NCI-H128 (cell line): ENCODE results near the gene ADAM20.
"Not testable (repeated sequence)": the region's sequence is repeated elsewhere in the genome, so short reads cannot be mapped to it uniquely, and the experiment has no call there.

Experiments
- DNase-seq: peaks from one replicate; lab custom pipeline; 2025; ENCODE audit not compliant: unreplicated experiment; lab: John Stamatoyannopoulos, UW

ADAM20 gene

DNA sequence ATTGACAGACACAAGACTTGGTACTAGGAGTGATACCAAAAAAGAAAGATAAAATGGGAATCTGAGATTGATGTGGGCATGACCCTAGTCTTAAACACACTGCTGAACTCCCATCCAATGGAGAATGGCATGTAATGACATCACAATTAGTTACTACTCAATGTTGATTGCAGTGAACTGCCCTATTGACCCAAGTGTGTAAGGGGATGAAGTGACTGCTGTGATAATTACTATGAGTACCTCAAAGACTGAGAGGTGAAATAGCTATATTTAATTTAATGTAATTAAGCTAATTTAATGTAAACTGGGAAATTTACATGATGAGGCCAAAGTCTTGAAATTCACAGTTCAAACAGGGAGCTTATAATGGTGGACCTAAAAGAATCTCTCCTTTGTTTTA lies at the start of gene ADAM20:
Gene ADAM20 (minus strand): TSS at position 101 of the 400 bp plus-strand sequence. CDS start 10,247 bp downstream, outside the sequence.
- no peak for DNase-seq

DNA sequence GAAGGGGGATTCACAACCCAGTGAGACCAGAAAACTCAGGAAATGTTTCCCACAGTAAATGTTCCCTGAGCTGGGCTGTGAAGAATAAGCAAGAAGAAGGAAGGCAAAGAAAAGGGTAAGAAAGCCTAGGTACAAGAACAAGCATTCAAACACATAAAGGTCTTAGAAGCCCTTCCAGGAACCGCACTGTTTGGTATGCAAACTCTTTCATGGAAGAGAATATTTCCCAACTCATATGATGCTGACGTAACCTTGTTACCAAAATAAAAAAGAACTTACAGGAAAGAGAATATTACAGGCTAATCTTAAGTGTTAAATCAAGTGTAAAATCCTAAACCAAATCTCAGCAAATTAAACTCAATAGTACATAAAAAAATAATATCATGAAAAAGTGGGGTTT lies 42.1 kb upstream of the ADAM20 start:
- no peak for DNase-seq

DNA sequence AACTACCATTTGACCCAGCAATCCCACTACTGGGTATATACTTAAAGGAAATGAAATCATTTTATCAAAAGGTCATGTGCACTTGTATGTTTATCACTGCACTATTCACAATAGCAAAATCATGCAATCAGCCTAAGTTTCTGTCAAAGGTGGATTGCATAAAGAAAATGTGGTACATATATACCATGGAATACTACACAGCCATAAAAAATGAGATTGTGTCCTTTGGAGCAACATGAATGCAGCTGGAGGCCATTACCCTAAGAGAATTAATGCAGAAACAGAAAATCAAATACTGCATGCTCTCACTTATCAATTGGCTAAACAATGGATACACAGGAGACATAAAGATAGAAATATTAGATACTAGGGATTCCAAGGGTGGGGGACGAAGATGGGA lies 38.2 kb upstream of the ADAM20 start:
- DNase-seq, result no peak

DNA sequence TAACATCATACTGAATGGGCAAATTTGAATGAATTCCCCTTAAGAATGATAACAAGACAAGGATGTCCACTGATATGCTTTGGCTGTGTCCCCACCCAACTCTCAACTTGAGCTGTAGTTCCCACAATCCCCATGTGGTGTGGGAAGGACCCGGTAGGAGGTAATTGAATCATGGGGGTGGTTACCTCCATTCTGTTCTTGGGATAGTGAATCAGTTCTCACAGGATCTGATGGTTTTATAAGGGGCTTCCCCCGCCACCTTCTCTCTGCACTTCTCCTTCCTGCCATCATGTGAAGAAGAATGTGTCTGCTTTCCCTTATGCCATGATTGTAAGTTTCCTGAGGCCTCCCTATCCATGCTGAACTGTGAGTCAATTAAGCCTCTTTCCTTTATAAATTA lies 36.3 kb upstream of the ADAM20 start:
- no peak for DNase-seq

DNA sequence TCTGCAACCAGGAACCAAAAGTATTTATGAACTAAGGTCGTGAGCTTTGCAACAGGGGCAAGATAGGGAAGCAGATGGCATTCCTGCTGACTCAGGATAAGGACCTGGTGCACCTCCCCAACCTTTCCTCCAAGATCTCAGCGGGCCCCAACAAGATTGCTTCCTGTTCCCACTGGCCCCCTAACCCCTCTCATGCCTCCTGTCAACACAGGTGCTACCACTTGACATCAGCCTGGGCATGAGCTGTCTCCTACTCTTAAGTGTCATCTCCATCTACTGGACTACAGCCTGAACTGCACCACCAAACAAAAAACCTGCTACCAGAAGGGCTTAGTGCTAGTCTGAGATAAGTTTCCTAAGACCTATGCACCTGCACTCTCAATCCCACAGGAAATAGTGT lies 33.0 kb upstream of the ADAM20 start:
- no peak for DNase-seq

DNA sequence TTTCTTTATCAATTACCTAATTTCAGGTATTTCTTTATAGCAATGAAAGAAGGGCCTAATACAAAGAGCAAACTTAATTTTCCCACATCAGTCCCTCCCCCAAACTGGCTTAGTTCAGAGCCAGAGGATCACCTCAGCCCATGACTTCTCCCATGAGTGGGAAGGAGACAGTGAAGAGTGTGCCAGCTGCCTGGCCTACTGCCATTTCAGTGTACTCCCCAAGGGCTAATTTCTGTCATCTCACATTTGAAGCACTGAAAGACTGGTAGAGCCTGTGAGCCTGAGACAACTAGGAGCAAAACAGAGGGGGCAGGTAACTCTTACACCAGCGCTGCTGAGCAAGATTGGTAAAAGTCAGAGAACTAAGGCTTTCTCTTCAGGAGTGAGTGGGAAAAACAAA lies 29.1 kb upstream of the ADAM20 start:
- no peak for DNase-seq

DNA sequence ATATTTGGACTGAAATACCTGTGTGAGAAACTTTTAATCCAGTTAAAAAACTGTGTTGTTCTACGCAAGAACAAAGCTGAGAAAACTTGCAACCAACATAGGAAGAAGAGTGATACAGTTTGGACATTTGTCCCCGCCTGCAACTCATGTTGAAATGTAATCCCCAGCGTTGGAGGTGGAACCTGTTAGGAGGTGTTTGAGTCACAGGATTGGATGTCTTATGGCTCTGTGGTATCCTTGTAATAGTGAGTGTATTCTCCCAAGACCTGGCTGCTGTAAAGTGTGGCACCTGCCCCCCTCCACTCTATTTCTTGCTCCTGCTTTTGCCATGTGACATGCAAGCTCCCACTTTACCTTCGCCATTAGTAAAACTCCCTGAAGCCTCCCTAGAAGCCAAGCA lies 28.6 kb upstream of the ADAM20 start:
- no peak for DNase-seq

DNA sequence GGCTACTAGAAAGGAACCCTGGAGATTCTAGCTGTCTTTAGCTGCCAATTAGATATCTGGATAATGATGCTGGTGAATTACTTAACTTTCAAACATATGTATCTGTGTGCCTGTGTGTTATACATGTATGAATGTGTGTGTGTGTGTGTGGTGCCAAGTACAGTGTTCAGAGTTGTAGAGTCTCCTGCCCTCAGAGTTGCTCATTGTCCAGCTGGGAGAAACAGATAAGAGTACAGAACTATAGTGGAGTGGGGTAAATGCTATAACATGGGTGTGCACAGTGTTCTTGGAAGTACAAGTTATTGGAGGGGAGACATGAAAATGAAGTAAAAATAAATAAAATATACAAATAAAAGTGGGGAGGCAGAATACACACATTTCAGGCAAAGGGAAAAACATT lies 23.6 kb upstream of the ADAM20 start:
- no peak for DNase-seq

DNA sequence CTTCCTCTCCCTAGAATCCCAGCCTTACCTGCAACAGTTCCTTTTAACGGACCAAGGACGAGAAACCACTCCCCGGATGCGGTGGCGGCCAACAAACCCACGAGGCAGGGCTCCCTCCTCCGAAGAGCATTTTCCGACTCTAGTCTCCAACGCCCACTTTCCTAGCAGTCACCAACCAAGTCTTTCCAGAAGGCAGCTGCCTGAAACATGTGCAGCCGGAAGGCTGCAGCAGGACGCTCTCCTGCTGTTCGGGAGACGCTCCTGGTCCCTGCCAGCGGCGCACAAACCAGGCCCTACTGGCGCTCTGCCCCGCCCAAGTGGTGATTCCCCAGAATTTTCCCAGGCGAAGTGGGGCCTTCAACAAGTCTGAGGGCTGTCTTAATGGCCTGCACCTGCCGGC lies 21.1 kb upstream of the ADAM20 start:
- DNase-seq, result no peak

DNA sequence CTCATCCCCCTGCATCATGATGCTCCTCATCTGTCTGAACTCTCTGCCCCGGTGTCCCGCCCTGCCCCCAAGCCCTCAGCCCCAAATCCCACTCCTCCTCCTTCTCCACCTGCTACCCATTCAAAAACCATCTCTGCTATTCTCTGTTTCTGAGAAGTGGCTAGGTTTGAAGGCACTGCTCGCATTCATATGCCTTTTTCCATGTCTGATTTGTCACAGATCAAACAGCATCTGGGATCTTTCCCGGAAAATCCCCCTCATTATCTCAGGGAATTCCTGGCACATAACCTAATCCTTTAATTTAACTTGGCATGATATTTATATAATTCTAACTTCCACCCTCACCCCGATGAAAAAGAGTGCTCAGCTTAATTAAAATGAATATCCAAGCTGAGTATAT lies 3.3 kb upstream of the ADAM20 start:
- DNase-seq, result no peak

DNA sequence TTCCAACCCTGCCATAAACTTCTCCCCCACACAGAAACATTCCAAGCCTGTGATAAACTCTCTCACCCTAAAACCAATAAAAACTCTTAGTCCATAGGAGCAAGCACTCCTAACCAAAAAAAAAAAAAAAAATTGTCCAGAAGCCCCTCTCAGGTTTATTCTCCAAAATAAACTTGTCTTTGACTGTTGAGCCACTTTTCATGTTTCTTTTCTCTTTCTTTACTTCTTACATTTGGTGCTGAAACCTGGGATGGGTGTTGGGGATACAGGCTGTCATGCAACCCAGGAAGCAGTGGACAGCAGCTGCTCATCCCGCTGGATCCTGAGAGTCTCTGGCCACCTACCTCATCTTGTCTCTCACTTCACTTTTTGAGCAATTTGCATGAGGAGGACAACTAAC lies 2.0 kb upstream of the ADAM20 start:
- DNase-seq, result no peak

DNA sequence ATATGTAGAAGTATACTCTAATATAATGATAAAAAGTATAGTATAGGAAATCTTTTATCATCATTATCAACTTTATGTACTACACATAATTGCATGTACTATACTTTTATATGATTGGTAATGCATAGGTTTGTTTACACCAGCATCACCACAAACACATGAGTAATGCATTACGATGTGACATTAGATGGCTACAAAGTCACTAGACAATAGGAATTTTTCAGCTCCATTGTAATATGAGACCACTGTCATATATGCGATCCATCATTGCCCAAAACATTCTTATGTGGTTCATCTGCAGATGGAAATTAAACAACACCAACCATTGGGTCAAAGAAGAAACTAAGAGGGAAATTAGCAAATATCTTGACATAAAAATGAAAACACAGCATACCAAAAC lies 4.4 kb downstream of the ADAM20 start:
- DNase-seq, result no peak

DNA sequence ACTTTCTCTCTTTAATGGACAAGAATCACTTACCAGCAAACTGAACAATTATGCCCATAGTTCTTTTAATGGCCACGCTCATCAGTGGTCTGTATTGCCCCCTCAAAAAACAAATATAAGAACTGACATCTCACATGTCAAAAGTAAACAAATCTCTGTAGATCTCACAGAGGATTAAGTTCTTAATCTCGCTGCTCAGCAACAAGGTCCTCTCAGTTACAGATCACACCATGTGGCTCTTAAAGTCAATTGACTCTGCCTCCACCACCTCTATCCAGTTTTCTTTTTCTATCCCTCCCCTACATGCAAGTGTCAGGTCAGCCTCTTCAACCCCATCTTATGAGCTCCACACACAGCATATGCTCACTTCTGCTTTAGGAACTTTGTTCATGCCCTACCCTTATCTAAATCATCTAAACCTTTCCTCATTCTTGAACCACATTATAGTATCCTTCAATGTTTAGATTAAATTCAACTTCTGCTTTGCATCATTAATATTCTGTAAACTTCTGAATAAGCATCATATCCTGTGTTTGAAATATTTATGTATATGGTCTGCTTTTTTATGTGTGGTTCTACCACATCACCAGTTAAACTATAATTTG lies 7.2 kb downstream of the ADAM20 start:
- no peak for DNase-seq

DNA sequence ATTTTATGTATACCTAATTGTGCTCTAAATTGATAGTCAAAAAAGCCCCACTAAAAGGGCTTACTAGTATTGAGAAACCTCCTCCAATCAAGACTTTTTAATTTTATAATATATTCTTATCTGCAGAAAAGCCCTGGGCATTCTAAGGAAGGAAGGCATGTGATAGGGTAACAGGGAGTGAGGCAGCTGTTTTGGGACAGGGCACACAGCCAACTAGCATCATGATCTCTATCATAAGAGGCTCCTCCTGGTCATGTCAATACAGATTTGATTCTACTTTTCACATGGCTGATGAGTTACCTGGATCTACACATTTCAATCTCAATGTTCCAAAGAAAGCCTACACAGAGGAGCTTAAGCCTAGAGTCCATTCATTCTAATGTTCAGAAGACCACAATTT lies 9.1 kb downstream of the ADAM20 start:
- no peak for DNase-seq

DNA sequence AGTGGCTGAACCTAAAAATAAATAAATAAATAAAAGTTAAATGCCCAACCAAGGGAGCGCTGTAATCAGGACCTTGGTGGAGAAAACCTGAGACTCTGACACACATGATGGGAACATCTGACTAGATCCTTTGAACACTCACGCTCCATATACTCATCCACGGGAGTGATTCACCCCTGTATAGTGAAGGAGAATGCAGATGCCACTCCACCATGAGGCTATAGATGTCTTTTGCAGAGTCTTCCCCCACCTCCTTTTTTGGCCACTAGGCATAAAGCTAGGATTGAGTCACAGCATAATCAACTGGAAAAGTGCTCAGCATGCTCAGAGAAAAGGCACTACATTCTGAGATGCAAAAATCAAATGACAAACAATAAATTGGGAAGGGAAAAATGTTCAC lies 19.0 kb downstream of the ADAM20 start:
- no peak for DNase-seq

DNA sequence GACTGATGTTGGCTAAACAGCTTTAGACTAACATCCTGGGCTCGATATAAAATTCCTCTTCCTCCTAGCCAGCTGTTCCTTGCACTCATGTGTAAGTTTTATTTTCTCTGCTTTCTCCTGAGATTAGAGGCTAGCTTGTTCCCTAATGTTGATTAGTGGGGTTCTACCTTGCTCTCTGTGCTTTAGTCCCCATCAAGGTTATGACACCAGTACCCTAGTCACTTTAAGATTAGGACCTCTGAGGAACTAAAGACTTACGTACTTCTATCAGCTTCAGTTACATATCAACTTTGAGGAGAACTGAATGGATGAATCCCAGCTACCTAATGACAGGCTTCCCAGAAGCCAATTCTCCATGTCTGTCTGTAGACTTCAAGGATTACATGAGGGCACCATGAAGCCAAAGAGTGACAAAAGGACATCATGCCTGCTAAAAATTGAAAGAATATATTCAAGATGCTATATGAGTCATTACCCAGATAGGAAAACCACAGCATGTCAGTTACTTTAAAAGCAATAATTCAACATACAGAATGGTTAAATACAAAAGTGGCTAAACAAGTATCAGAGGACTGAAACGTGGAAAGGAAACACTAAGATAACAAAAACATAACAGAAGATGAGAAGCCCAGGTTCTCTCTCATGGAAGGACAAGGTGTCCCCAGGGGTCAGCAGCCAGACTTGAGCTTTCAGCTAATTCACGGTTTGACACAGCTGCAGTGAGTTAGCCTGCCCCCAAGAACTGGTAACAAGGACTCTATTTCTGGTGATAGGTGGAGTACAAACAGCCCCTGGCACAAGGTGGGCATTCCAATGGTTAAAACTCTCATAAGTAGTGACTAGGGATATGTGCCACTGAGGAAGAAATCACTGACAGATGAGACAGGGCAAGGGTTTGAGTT lies 20.4 kb downstream of the ADAM20 start:
- DNase-seq, result no peak

DNA sequence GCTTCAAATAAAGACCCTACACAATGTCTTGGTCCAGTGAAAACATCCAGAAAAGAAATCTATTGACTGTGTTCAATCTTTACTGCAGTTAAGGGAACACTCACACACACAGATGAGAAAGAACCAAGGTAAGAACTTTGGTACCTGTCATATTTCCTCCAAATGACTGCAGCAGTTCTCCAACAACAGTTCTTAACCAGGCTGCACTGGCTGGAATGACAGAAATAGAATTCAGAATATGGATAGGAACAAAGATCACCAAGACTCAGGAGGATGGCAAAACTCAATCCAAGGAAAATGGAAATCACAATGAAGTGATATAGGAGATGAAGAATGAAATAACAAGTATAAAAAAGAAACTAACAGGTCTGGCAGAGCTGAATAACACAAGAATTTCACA lies 36.6 kb downstream of the ADAM20 start:
- no peak for DNase-seq

DNA sequence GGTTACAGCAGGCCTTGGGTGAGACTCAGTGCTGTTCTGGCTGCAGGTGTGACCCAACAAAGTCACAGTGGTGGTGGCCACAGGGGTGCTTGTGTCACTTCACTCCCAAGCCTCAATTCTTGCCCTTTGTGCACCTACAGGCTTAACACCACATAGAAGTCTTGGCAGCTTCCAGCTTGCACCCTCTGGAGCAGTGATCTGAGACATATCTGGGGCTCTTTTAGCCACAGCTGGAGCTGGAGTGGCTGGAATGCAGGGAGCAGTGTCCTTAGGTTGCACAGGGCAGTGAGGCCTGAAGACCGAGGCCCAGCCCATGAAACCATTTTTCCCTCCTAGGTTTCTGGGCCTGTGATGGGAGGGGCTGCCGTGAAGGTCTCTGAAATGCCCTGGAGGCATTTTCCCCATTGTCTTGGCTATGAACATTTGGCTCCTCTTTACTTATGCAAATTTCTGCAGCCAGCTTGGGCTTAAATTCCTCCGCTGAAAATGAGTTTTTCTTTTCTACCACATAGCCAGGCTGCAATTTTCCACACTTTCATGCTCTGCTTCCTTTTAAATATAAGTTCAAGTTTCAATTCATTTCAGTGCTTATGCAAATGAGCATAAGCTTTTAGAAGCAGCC lies 45.1 kb downstream of the ADAM20 start:
- no peak for DNase-seq

DNA sequence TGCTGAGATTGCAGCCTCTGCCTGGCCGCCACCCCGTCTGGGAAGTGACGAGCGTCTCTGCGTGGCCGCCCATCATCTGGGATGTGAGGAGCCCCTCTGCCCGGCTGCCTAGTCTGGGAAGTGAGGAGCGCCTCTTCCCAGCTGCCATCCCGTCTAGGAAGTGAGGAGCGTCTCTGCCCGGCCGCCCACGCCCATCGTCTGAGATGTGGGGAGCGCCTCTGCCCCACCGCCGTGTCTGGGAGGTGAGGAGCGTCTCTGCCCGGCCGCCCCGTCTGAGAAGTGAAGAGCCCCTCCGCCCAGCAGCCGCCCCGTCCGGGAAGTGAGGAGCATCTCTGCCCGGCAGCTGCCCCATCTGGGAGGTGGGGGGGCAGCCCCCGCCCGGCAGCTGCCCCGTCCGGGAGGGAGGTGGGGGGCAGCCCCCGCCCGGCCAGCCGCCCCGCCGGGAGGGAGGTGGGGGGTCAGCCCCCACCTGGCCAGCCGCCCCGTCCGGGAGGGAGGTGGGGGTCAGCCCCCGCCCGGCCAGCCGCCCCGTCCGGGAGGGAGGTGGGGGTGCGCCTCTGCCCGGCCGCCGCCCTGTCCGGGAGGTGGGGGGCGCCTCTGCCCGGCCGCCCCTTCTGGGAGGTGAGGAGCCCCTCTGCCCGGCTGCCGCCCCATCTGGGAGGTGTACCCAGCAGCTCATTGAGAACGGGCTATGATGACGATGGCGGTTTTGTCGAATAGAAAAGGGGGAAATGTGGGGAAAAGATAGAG lies 57.3 kb downstream of the ADAM20 start:
- DNase-seq, result not testable (repeated sequence)

DNA sequence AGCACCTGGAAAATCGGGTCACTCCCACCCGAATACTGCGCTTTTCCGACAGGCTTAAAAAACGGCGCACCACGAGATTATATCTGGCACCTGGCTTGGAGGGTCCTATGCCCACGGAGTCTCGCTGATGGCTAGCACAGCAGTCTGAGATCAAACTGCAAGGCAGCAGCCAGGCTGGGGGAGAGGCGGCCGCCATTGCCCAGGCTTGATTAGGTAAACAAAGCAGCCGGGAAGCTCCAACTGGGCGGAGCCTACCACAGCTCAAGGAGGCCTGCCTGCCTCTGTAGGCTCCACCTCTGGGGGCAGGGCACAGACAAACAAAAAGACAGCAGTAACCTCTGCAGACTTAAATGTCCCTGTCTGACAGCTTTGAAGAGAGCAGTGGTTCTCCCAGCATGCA lies 59.3 kb downstream of the ADAM20 start:
- DNase-seq, result not testable (repeated sequence)

DNA sequence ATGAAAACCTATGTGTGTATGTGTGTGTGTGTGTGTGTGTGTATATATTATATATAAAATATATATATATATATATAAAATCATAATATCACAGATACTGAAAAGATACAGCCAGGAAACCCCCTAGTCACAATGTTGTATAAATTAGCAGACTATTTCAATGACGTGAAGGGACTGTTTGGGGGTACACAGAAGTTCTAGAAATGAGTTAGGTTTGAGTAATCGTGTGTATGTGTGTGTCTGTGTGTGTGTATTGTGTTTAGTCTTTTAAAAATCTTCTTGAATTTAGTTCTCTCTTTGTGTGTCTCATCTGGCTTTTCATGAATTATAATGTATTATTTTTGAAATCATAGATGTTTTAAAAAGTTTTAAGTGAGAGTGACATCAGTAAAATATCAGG lies 61.0 kb downstream of the ADAM20 start:
- DNase-seq, result no peak
